Measurements from ENCODE around the gene RNU5D-1.

DNA sequence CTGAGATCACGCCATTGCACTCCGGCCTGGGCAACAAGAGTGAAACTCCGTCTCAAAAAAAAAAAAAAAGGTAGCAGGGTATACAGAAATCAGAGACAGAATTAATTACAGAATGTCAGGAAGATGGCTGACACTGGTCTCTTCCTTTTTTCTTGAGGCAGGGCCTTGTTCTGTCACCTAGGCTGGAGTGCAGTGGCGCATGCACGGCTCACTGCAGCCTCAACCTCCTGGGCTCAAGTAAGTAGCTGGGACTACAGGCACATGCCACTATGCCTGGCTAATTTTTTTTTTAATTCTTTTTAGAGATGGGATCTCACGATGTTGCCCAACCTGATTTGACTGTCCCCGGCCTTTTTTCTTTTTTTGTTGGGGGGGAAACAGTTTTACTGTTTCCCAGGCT is 16.4 kb downstream of the RNU5D-1 start:
- TF ChIP-seq CTCF (conservative IDR thresholded peaks at IDR 0.05) (no peak), ZFX (IDR thresholded peaks at IDR 0.05) (no peak)

Data from C4-2B (cell line).